Stimulated activated CD8-positive, alpha-beta memory T cell treated with anti-CD3 and anti-CD28 coated beads, Interleukin-7, amount 100 ng/mL, for 4 hours (primary cell): ENCODE data around the gene CCDC69.
"Not testable (repeated sequence)": the region's sequence is repeated elsewhere in the genome, so short reads cannot be mapped to it uniquely, and the experiment has no call there.

Experiments used
- DNase-seq, 2 donors: peaks; one replicate each; pipeline ENCODE4 v3.0.0-alpha.2; 2020; ENCODE audit warnings: low read depth in 2 of 2

CCDC69 gene

GRCh38 chr5:151245680-151246219 lies 21.9 kb upstream of the CCDC69 start:
- no peak for DNase-seq

- DNase-seq = no peak
Observed at GRCh38 chr5:151244206-151244605, 20.3 kb upstream of the CCDC69 start.

GRCh38 chr5:151243564-151243963 lies 19.7 kb upstream of the CCDC69 start:
- DNase-seq = no peak

DNA sequence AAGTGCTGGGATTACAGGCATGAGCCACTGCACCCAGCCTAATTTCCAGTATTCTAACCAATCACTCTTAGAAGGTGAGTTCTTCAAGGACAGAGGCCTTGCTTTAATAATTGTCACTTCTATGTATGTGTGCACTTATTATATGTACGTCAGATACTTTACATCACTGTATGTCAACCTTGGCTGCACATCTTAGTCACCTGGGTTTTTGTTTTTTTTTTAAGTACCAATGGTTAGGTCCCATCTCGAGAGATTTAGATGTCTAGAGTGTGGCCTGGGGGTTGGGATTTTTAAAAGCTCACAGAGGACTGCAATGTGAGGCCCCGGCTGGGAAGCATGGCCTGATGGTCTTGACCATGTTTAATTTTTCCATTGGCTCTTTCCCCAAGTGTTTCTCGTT lies 19.2 kb upstream of the CCDC69 start:
- DNase-seq = no peak

- no peak for DNase-seq
Observed at GRCh38 chr5:151240924-151241635, 17.2 kb upstream of the CCDC69 start.

DNA sequence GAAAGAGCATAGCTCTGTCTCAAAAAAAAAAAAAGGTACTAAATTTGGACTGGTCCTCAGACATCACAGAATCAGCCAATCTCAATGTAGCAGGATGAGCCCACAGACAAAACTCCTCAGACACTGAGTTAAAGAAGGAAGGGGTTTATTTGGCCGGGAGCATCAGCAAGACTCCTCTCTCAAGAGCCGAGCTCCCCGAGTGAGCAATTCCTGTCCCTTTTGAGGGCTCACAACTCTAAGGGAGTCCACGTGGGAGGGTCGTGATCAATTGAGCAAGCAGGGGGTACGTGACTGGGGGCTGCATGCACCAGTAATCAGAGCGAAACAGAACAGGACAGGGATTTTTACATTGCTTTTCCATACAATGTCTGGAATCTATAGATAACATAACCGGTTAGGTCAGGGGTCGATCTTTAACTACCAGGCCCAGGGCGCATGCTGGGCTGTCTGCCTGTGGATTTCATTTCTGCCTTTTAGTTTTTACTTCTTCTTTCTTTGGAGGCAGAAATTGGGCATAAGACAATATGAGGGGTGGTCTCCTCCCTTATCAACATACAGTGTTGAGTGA lies 16.5 kb upstream of the CCDC69 start:
- not testable (repeated sequence) for DNase-seq

DNA sequence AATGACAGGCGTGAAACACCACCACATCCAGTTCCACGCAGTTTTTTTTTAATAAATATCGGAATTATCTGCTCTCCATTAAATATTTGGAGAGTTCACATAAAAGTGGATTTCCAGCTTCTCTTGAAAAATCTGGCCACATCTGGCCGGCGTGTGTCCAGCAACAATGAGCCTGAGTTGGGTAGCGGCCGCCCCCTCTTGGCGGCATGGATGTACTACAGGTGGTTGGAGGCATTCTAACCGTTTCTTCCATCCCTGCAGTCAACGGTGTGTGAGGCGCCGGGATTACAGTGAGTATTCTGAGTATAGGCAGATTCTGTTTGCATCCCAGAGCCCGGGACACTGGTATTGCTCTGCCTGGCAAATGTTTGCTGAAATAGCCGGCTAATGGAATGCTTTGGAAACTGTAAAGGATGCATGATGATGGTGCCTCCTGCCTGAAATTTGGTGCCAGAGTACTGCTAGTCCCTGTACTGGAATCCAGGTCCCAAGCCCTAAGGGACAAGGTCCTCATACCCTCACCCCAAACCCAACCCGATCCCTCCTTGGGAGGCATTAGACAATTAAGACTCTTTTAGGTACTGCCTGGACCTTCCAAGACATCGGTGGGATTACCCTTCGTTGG lies 15.5 kb upstream of the CCDC69 start:
- peak in 1 of 2 donors; percentile 41 for DNase-seq

DNA sequence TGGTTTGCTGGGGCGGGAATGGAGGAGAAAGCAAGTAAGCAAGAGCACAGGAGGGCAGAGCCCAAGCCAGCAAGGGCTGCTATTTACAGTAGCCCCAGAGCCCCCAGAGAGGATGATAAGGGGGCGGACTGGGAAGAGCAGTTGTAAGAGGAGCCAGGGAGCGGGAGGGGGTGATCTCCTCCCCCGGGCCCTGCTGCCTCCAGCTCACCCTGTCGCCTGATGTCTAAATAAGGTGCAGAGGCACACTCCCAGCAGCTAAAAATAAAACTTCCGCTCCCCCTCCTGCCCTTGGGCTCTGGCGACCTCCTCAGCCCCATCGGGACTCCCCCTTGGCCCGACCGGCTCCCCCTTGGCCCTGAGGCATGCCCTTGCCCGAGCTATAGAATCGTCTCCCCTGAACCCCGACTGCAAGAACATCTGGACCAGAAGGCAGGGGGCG lies 14.4 kb upstream of the CCDC69 start:
- DNase-seq = no peak

DNA sequence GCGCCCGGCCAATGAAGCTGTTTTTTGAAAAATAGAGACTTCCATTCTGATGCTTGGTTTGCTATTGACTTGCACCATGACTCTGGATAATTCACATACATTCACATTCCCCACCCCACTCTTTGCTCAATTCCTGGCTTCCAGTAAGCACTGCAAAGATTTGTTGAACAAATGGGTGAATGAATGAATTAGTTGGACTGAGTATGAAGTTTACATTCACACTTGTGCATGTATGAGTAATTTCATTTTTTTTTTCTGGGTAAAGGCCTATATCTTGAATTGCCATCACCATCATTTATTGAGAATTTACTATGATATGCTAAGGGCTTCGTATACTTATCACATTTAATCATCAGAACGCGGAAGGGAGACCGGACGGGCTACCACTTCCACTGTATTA lies 13.8 kb upstream of the CCDC69 start:
- DNase-seq = no peak

- no peak for DNase-seq
Observed at GRCh38 chr5:151236888-151237287, 13.0 kb upstream of the CCDC69 start.

DNA sequence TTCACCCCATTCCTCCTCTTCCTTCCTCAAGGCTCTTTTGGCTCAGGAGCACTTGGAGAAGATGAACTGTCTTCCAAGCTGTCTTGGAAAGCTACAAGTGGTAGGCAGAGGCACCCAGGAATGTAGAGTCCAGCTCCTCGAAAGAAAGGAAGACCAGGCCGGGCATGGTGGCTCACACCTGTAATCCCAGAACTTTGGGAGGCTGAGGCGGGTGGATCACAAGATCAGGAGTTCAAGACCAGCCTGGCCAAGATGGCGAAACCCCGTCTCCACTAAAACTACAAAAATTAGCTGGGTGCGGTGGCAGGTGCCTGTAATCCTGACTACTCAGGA lies 11.3 kb upstream of the CCDC69 start:
- DNase-seq = not testable (repeated sequence)

- peak in 1 of 2 donors; percentile 27 for DNase-seq
Observed at GRCh38 chr5:151234476-151235238, 10.8 kb upstream of the CCDC69 start.

DNA sequence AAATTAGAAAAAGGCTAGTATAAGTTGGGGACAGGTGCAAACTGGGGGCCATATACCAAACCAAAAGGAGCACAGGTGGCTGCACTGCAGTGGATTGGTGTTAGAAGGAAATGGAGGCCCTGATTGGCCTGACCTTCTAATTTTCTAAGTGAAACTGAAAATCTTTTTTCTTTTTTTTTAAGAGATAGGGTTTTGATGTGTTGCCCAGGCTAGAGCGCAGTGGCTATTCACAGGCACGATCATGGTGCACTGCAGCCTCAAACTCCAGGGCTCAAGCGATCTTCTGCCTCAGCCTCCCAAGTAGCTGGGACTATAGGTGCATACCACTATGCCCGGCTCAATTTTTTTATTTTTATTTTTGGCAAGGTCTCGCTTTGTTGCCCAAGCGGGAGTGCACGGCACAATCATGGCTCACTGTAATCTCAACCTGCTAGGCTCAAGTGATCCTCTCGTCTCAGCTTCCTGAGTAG lies 9.8 kb upstream of the CCDC69 start:
- DNase-seq = no peak

DNA sequence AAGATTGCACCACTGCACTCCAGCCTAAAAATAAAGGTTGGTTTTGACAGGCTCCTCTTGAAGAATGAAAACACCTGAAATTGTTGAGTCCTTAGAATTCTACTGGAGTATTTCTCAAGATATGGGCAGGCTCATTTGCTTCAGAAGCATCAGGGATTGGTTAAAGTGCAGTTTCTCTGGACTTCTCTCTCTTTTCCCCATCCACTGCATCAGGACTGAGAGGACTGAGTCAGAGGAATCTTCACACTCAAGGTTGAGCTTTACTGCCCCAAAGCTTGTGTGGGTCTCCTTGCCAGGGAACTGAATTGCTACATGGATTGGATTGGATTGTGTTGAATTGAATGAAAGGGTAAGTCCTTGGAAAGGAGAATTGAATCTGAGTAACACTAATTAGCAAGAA lies 7.5 kb upstream of the CCDC69 start:
- DNase-seq = no peak

DNA sequence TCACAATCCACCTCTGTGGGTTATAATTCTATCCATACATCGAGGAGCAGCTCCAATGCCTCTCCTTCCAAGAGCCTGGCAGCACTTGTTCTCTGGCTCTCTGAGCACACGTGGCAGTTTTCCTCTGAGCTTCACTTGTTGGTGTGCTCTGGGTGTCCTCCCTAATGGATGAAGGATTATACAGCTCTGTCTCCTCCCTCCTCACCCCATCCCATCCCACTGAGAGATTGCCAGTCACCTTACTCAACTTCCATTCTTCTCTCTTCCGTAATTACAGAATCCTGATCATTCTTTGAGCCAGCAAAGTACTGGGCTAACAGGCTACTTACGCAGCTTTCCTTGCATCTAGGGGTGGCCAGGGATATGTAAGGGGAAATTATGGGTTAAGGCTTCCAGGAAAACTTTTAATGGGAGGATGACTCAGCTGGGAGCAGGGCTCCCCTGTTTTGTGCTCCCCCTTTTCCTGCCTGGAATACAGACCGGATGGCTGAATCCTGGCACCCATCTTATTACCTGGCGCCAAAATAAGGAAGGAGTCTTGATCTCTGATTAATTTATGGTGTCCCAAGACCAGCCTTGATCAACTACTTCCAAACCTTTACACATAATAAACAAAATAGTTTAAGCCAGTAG lies 6.3 kb upstream of the CCDC69 start:
- DNase-seq = no peak

GRCh38 chr5:151228986-151229385 lies 5.1 kb upstream of the CCDC69 start:
- no peak for DNase-seq

DNA sequence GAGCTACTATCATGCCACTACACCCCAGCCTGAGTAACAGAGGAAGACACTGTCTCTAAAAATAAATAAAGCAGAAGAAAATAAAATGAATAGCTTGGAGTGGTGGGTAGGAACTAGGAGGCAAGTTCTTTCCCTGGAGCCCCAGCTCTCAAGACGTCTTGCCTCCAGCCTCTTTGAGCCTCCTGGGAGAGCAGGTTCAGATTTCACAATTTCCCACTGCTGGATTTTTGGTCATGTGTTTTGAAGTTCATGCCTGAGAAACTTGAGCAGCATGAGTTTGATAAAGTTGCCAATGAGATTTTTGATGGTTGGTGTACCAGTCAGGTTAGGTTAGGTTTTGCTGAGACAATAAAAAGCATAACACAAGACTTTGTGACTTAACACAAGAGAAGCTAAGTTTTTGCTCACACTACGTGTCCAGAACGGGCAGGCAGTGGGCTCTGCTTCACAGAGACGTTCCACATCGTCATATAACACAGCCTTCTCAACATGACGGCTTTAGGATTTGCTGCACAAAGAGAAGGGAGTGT lies 4.1 kb upstream of the CCDC69 start:
- no peak for DNase-seq

- no peak for DNase-seq
Observed at GRCh38 chr5:151225475-151225874, 1.6 kb upstream of the CCDC69 start.

GRCh38 chr5:151225071-151225470 lies 1.2 kb upstream of the CCDC69 start:
- no peak for DNase-seq

GRCh38 chr5:151224372-151224771 lies 480 bp upstream of the CCDC69 start:
- DNase-seq = no peak

GRCh38 chr5:151222790-151223446 lies 974 bp downstream of the CCDC69 start:
- peak in 1 of 2 donors; percentile 26 for DNase-seq
